Epithelial cell of prostate (primary cell): ENCODE data around the gene HBG1.

Source experiments
- DNase-seq: peaks from one replicate; pipeline ENCODE4 v3.0.0-alpha.2; 2011; ENCODE audit warnings: low read depth, low spot score
- H3K27ac ChIP-seq: fragments of 450-650 bp; 2 replicates; pipeline ENCODE4 v1.5.1; 2017; ENCODE audit warnings: mild to moderate bottlenecking

The HBG1 gene

DNA sequence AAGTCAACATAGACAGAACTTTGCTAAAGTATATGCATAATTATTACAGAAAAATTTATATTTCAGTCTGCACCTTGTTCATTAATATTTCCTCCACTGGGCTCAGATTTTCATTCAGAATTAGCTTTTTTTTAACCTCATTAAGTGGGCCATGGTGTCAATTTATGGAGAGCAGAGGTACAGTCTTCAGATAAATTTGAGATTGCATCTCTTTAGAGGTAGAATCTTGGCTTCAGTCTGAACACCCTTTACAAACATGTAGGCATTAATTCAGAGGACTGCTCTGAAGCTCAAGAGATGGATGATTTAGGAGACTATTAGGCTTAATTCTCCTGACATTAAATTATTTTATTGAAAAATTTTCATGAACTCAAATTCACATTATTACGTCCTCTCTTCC, 19.4 kb downstream of the HBG1 start:
- H3K27ac ChIP-seq = no peak overlapping the region
- DNase-seq = no peak

DNA sequence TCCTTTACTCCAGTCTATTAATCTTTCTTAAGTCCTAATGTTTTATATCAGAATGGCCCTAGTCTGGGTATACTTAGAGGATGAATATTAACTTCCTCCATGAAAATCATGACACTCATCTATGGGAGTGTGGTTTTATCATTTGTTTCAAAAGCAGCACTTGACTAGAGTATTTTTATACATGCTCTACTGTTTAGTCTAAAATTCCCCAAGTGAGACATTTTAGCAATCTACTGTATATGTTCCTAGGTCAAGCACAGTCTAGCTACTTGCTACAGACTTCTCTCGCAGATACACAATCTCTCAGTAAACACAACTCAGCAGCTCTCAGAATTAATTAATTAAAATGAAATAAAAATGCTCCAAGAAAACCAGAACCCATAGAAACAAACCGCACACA, 19.9 kb downstream of the HBG1 start:
- DNase-seq = no peak
- H3K27ac ChIP-seq = no peak overlapping the region

DNA sequence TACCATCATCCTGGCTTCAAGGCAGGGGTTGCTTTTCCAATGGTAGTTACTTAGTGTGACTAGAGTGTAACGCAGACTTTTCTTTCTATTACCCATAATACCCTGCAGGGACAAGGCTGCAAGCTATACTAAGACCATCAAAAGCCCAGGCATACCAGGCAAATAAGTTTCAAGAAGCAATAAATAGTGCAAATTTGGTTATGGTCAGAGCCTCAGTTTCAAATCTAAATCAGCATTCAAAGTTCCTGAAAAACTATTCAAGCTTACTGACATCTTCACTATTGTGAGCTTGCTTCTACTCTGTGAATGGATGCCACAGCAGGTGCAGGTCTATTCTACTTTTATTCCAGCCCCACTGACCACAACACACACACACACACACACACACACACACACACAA, 20.3 kb downstream of the HBG1 start:
- no peak for DNase-seq
- no peak overlapping the region for H3K27ac ChIP-seq

DNA sequence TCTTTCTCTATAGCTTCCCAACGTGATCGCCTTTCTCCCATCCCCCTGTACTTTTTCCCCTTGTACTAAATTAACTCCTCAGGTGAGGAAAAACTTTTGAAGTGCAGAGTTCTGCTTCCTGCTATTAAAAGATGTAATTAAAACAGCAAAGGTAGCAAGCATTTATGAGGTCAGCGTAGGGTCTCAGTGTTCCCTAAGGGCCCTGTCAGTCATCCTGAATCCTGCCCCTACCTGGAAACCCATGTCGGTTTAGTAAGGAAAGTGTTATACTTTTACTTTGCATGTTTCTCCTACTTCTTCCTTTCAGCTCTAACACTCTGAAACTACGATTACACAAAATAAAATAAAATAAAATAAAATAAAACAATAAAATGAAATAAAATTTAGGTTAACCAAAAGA, 21.5 kb downstream of the HBG1 start:
- H3K27ac ChIP-seq = no peak overlapping the region
- no peak for DNase-seq

DNA sequence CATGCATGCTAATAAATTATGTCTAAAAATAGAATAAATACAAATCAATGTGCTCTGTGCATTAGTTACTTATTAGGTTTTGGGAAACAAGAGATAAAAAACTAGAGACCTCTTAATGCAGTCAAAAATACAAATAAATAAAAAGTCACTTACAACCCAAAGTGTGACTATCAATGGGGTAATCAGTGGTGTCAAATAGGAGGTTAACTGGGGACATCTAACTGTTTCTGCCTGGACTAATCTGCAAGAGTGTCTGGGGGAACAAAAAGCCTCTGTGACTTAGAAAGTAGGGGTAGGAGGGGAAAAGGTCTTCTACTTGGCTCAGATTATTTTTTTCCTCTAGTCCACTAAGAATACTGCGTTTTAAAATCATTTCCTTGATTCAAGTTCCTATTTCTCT, 22.0 kb downstream of the HBG1 start:
- DNase-seq = no peak
- H3K27ac ChIP-seq = no peak overlapping the region

DNA sequence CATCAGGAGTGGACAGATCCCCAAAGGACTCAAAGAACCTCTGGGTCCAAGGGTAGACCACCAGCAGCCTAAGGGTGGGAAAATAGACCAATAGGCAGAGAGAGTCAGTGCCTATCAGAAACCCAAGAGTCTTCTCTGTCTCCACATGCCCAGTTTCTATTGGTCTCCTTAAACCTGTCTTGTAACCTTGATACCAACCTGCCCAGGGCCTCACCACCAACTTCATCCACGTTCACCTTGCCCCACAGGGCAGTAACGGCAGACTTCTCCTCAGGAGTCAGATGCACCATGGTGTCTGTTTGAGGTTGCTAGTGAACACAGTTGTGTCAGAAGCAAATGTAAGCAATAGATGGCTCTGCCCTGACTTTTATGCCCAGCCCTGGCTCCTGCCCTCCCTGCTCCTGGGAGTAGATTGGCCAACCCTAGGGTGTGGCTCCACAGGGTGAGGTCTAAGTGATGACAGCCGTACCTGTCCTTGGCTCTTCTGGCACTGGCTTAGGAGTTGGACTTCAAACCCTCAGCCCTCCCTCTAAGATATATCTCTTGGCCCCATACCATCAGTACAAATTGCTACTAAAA, 22.8 kb downstream of the HBG1 start, which contains the start of gene HBB:
Gene HBB (minus strand): TSS at position 340 of the 579 bp plus-strand sequence. CDS start 50 bp downstream, at position 290.
- DNase-seq = no peak

DNA sequence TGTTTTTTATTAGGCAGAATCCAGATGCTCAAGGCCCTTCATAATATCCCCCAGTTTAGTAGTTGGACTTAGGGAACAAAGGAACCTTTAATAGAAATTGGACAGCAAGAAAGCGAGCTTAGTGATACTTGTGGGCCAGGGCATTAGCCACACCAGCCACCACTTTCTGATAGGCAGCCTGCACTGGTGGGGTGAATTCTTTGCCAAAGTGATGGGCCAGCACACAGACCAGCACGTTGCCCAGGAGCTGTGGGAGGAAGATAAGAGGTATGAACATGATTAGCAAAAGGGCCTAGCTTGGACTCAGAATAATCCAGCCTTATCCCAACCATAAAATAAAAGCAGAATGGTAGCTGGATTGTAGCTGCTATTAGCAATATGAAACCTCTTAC, 24.2 kb downstream of the HBG1 start:
- no peak overlapping the region for H3K27ac ChIP-seq
- no peak for DNase-seq

More for the DNA sequence above, 22.8 kb downstream of the HBG1 start, which contains the start of gene HBB:
- no peak within 1 kb of the TSS for H3K27ac ChIP-seq

DNA sequence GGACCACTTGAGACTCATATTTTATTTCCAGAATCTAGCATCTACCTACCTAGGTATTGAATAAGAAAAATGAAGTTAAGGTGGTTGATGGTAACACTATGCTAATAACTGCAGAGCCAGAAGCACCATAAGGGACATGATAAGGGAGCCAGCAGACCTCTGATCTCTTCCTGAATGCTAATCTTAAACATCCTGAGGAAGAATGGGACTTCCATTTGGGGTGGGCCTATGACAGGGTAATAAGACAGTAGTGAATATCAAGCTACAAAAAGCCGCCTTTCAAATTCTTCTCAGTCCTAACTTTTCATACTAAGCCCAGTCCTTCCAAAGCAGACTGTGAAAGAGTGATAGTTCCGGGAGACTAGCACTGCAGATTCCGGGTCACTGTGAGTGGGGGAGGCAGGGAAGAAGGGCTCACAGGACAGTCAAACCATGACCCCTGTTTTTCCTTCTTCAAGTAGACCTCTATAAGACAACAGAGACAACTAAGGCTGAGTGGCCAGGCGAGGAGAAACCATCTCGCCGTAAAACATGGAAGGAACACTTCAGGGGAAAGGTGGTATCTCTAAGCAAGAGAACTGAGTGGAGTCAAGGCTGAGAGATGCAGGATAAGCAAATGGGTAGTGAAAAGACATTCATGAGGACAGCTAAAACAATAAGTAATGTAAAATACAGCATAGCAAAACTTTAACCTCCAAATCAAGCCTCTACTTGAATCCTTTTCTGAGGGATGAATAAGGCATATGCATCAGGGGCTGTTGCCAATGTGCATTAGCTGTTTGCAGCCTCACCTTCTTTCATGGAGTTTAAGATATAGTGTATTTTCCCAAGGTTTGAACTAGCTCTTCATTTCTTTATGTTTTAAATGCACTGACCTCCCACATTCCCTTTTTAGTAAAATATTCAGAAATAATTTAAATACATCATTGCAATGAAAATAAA, 24.8 kb downstream of the HBG1 start:
- no peak for DNase-seq
- no peak overlapping the region for H3K27ac ChIP-seq

DNA sequence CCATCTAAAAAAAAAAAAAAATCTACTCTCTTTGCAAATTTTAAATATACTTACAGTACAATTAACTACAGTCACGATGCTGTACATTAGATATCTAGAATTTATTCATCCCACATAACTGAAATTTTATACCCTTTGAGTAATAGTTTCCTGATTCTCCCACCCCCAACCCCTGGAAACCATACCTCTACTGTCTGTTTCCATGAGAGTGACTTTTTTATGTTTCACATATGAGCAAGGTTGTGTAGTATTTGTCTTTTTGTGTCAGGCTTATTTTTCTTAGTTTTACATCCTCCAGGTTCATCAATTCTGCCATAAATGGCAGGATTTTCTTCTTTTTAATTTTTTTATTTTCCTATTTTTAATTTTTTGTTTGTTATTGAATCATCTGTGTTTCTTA, 26.0 kb downstream of the HBG1 start:
- no peak overlapping the region for H3K27ac ChIP-seq
- no peak for DNase-seq

DNA sequence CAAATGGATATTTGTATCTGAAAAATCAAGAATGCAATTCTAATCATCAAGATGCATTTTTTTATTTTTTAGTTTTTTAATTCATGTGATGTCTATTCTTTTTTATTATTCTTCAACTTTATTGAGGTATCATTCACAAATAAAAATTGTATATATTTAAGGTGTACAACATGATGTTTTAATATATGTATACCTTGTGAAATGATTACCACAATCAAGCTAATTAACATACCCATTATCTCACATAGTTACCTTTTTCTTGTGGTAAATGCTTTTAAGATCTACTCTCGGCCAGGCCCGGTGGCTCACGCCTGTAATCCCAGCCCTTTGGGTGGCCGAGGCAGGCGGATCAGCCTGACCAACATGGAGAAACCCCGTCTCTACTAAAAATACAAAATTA, 26.5 kb downstream of the HBG1 start:
- no peak for DNase-seq
- no peak overlapping the region for H3K27ac ChIP-seq

DNA sequence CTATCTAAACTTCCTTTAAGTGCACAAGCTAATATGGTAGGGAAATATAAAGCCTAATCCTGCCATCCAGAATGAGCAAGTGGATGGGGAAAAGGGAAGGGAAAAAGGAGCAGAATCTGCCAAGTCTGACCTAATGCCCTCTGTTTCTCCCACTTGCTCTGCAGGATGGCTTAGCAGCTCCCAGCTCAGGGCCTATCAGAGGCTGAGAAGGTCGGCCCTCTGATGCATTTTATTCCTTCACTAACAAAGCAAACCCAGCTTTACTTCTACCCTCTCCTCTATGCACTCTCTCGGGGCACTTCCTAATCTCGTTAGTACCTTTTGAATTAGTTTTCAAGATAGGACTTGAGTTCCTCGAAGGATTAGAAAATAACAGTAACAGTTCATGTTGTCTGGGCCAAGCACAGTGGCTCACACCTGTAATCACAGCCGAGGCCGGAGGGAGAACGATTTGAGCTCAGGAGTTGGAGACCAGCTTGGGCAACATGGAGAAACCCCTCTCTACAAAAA, 39.2 kb downstream of the HBG1 start:
- H3K27ac ChIP-seq = no peak overlapping the region
- DNase-seq = no peak

DNA sequence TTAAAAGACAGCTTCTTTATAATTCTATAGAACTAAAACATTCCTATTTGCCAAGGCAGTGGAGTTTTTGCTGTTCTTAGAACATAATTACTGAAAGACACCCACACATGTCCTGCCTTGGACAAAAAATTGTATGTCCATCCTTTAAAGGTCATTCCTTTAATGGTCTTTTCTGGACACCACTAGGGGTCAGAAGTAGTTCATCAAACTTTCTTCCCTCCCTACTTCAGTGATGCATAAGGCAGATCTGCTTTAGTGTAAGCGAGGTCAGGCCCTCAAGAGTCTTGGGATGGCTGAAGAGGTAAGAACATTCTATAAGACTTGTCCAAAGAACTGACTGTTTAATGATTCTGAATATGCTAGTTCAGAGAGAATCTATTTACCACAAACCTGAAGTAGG, 44.9 kb downstream of the HBG1 start:
- DNase-seq = no peak
- no peak overlapping the region for H3K27ac ChIP-seq

DNA sequence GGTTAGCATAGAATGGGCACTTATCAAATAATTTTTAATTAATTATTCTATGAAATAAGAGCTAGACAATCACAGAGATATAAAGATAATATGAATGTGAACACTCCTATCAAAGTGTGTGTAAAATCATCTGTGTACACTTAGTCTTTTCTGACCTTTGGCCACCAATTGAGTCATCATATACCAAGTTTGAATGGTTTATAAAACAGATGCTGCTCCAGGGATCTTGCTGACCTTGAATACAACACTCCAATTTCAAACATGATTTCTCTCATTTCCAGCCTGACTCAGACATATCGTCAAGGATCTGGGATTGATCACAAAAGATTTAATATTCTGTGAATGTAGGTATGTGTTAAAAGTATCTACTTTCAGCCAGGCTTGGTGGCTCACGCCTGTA, 46.3 kb downstream of the HBG1 start:
- no peak overlapping the region for H3K27ac ChIP-seq
- DNase-seq = no peak

DNA sequence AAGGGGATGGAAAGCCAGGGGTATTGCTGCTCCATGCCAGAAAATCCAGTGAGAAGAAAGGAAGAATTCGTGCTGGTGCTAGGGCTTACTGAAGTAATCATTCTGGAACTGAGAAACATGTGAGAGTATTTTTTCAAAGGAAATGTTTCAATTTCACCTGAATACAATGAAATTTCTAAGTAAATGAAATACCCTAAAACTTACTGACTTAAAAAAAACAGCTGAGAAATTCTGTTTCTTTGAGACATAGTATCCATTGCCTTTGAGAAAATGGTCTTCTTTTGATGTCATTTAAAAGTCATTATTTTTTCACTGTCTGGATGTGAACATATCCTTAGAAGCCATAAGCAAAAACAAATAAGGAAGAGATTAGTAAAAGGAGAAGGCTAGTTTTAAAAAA, 49.1 kb downstream of the HBG1 start, which contains the start of gene OR51V1:
Gene OR51V1 (minus strand): TSS at position 101 of the 400 bp plus-strand sequence. CDS start 0 bp downstream, at position 101.
- no peak within 1 kb of the TSS for H3K27ac ChIP-seq
- no peak for DNase-seq

DNA sequence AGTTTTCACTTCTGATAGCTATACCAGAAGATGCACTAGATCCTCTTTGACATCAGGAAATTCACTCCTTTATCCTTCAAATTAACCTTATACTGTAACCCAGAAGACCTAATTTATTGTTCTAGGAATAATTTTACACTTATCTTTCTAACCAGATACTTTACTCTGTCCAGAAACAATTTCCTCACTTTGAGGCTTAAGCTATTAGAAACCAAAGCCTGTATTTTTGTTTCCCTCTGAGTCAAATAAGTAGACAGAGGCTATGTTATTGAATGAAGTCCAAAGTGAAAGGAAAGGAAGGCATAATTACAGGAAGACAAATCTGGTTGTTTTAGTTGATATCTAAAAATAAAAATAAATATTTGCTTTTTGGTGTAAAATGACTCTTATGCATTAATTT, 51.4 kb downstream of the HBG1 start:
- no peak overlapping the region for H3K27ac ChIP-seq
- no peak for DNase-seq
